RCC 7860 (cell line): ENCODE measurements around the gene CLDN3.
A peak's percentile ranks its signal among the peaks of the same experiment; 100 is the strongest.
"Not testable (repeated sequence)": the region's sequence is repeated elsewhere in the genome, so short reads cannot be mapped to it uniquely, and the experiment has no call there.

Experiments used
- DNase-seq: peaks from one replicate; pipeline ENCODE4 v3.0.0-alpha.2; 2015; ENCODE audit warnings: low spot score
- FAIRE-seq: peaks from 2 replicates; lab custom pipeline; 2012; peaks lifted over from hg19 to GRCh38; lab: Jason Lieb, UNC

Gene CLDN3, protein sequence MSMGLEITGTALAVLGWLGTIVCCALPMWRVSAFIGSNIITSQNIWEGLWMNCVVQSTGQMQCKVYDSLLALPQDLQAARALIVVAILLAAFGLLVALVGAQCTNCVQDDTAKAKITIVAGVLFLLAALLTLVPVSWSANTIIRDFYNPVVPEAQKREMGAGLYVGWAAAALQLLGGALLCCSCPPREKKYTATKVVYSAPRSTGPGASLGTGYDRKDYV

DNA sequence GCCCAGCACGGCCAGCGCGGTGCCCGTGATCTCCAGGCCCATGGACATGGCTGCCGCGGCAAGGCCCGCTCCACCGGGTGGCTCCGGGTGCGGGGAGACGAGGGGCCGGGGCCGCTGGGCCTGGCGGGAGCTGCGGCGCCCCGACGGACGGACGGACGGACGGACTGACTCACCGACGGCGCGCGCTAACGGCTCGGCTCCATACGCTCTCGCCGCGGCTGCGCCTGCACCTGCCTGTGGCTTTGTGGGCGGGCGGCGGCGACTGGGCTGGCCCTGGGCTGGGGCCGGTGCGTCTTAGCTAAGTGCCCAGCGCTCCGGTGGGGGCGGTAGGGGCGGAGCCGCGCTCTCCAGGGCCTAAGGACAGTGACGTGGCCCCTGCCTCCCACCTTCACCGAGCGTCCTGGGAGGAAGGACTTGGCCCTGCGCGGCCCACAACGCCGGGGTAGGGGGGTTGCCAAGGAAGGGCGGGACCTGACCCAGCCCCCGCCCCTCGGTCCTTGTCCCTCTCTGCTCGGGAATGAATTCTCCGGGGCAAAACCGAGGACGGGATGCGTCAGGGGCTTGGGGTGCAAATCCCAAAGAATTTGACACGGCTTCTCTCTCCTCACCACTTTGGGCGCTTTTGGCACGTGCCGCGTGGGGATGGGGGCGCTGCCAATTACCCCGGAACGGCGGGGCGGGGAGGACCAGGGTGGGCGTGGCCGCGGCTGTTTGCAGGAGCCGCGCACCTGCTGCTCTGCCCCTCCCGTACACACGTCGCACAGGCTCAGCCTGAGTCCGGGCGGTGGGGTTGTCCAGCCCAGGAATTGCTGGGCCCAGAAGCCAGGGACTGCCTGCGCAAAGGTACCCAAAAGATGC lies at the start of gene CLDN3:
Gene CLDN3, minus strand, starts transcription at position 269 of the 858 bp plus-strand sequence. Its CDS starts 221 bp downstream, at position 48.
- FAIRE-seq (no peak), DNase-seq (peak; percentile 37)

DNA sequence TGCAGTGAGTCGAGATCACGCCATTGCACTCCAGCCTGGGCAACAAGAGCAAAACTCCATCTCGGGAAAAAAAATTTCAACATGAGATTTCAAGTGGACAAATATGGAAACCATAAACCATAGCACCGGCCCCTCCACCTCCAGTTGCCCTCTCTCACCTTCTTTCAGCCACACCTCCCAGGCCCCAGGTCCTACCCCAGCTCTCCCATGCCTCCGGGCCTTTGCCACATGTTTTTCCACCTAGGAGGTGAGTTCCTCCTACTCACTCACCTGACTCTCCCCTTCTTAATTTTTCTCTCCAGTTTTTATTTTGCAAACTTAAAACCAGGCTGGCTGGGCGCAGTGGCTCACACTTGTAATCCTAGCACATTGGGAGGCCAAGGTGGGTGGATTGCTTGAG lies 47.1 kb upstream of the CLDN3 start:
- no peak for DNase-seq
- no peak for FAIRE-seq

DNA sequence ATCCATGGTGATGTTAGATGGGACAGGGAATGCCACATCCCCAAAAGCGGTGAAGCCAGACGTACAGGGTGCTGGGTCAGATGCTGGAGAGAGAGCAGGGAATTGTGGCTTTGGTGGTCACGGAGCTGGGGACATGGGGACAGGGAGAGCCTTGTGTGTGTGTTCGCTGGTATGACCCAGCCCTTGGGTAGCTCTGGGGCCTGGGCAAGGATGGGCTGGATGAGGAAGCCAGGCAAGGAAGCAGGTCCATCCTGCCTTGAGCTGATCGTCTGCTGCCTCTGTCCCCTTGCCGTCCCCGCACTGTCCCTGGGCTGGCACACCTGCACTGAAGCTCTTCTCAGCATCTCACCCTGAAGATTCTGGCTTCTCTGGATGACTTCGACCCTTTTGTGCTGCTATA lies 45.4 kb upstream of the CLDN3 start:
- no peak for FAIRE-seq
- DNase-seq, result no peak

DNA sequence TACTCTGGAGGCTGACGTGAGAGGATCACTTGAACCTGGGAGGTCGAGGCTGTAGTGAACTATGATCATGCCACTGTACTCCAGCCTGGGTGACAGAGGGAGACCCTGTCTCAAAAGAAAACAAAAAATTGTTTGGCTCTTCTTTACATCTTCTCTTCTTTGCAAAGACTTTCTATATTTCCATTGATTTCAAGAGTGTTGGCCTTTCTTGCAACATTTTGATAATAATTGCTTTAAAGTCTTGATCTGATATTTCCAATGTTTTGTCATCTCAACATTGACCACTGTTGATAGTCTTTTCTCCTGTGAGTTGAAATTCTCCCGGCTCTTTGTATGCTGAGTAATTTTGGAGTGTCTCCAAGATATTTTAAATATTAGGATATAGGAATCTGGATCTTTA lies 42.9 kb upstream of the CLDN3 start:
- no peak for FAIRE-seq

DNA sequence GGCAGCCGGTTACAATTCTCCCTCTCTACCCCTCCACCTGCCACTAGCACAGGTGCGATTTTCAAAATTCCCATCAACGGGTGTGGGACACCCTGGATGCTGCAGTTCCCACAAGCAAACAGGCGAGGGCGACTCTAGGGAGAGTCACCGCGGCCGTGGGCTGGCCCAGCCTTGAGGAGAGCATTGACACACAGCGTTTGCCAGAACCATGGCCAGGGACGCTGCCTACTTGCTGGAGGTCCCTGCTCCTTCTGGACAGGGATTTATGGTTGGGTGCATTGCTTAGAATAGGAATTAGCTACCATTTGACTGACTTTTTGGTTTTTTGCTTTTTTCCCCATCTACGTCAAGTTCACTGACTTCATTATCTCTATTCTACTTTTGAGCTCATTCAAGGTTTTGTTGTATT lies 41.7 kb upstream of the CLDN3 start:
- DNase-seq, result peak; percentile 61
- FAIRE-seq, result peak; percentile 10

More for the DNA sequence above, 42.9 kb upstream of the CLDN3 start:
- no peak for DNase-seq

DNA sequence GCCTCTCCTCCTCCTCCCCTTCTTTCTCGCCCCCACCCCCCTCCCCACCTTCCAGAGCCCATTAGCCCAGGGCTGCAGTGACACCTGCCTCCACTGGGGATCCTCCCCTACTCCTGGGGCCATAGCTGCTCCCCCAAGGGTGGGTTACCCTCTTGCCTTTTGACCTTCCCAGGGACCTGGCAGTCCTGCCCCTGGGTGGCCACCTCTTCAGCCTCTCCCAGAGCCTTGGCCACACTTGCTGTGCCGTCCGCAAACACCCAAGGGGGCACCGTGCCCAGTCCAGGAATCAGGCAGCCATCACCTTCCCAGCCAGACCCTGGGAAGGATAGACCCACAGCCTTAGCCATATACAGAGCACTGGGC lies 40.9 kb upstream of the CLDN3 start:
- FAIRE-seq, result no peak
- DNase-seq, result no peak

DNA sequence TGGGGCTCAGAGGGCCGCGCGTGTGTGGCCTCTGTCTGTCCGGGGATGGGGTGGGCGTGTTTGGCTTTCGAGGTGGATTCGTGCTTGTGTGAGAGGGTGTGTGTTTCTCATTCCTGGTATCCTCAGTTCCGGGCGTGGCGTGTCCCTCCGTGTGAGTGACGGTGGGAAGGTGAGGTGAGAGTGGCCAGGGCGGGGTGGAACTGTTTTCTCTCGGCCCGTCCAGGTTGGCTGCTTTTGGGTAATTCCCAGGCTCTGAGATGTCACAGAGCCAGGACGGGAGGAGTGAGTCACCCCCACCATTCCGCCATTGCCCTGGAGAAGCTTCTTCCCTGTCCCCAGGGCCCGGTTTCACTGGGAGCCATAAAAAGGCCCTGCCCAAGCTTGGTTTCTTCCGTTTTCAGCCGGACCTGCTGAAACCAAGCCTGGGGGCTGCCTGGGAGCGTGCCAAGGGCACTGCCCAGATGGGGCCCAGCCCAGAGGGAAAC lies 39.4 kb upstream of the CLDN3 start:
- FAIRE-seq, result no peak
- no peak for DNase-seq

DNA sequence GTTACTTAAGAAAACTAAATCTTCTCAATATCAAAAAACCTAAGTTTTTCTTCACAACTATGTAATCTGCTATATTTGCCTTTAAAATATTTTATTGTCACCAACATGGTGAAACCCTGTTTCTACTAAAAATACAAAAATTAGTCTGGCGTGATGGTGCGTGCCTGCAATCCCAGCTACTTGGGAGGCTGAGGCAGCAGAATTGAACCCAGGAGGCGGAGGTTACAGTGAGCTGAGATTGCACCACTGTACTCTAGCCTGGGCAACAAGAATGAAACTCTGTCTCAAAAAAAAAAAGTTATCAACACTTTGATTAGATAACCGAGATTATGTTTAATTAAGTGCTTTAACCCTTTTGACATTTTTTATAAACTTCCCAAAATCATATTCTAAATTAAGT lies 32.4 kb upstream of the CLDN3 start:
- no peak for DNase-seq
- no peak for FAIRE-seq

DNA sequence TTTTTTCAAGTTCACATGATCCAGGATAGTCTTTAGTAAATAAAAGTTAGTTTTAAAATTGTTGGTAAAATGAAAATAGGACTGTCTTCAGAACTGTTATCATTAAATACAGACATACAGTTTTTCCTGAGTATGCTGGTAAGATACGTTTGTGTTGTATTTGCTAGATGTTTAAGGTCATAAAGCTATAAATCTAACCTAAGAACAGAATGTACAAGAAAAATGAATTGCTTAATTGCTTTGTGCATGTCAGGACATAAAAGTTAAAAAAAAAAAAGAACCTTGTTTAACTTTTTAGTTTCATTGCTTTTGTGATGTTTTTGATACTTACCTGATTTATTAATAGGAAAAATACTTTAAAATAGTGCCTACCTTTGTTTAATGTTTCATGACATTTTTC lies 31.5 kb upstream of the CLDN3 start:
- no peak for FAIRE-seq
- DNase-seq, result no peak

DNA sequence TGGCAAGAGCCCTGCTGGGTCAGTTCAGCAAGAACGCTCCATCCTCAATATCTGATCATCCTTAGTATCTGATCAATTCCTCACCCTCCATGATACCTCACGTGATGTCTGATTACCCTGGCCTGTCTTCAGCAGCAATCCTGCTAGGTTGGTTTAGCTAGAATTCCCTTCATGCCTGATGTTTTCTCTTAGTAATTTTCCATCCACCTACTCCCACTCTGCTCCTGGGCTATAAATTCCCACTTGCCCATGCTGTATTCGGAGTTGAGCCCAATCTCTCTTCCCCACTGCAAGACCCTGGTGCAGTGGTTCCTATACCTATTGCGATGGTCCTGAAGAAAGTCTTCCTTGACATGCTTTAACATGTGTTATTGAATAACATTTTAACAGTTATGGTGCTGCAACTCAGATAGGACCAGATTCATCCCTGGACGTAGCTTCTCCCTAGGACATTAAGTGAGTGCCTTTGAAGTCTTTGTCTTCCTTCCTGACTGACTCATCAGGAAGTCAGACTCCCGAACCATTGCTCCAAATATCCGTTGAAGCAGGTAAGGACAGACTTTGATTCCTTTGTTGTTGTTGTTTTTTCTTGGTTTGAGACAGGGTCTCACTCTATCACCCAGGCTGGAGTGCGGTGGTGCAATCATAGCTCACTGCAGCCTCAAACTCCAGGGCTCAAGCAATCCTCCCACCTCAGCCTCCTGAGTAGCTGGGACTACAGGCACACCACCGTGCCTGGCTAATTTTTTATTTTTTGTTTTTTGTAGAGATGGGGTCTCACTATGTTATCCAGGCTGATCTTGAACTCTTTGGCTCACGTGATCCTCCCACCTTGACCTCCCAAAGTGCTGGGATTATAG lies 29.4 kb upstream of the CLDN3 start:
- FAIRE-seq (no peak), DNase-seq (no peak)

DNA sequence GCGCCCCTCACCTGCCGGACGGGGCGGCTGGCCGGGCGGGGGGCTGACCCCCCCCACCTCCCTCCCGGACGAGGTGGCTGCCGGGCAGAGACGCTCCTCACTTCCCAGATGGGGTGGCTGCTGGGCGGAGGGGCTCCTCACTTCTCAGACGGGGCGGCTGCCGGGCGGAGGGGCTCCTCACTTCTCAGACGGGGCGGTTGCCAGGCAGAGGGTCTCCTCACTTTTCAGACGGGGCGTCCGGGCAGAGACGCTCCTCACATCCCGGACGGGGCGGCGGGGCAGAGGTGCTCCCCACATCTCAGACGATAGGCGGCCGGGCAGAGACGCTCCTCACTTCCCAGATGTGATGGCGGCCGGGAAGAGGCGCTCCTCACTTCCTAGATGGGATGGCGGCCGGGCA lies 27.1 kb upstream of the CLDN3 start:
- not testable (repeated sequence) for FAIRE-seq, DNase-seq

DNA sequence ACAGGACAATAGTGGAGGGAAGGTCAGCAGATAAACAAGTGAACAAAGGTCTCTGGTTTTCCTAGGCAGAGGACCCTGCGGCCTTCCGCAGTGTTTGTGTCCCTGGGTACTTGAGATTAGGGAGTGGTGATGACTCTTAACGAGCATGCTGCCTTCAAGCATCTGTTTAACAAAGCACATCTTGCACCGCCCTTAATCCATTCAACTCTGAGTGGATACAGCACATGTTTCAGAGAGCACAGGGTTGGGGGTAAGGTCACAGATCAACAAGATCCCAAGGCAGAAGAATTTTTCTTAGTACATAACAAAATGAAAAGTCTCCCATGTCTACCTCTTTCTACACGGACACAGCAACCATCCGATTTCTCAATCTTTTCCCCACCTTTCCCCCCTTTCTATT lies 26.6 kb upstream of the CLDN3 start:
- not testable (repeated sequence) for DNase-seq

DNA sequence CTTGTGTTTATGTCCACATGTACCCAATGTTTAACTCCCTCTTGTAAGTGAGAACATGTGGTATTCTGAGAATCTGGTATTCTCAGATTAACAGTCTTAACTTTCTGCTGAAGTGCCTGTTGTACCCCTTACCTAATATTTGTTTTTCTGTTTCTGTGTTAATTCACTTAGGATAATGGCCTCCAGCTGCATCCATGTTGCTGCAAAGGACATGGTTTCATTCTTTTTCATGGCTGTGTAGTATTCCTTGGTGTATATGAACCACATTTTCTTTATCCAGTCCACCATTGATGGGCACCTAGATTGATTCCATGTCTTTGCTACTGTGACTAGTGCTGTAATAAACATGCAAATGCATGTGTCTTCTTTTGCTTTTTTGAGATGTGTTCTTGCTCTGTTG lies 25.1 kb upstream of the CLDN3 start:
- not testable (repeated sequence) for DNase-seq, FAIRE-seq

More for the DNA sequence above, 26.6 kb upstream of the CLDN3 start:
- FAIRE-seq, result not testable (repeated sequence)

DNA sequence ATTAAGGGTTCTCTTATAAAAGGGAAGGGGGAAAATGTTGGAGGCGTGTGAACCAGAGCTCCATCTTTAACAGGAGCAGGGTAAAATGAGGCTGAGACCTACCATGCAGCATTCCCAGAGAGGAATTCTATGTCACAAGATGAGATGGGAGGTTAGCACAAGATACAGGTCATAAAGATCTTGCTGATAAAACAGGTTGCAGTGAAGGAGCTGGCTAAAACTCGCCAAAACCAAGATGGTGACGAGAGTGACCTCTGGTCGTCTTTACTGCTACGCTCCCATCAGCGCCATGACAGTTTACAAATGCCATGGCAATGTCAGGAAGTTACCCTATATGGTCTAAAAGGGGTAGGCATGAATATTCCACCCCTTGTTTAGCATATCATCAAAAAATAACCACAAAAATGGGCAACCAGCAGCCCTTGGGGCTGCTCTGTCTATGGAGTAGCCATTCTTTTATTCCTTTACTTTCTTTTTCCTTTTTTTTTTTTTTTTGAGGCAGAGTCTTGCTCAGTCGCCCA lies 21.2 kb upstream of the CLDN3 start:
- not testable (repeated sequence) for DNase-seq, FAIRE-seq

DNA sequence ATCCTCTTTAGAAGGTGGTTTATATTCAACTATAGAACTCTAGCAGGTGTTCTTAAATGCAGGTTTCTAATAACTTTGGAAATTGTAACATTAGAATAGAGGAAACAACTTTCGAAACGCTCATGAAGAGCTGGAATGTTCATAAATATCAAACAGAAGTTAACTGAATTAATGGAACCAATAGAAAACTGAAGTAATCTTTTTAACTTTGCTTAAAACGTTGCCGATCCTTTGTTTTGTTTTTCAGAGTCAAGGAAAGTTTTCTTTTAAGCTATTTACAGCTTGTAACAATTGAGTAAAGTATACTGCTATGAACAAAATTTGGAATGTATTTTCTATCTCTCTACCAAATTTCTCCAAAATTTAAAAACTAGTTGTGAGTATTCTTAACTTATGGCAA lies 19.0 kb upstream of the CLDN3 start:
- DNase-seq (no peak), FAIRE-seq (no peak)

DNA sequence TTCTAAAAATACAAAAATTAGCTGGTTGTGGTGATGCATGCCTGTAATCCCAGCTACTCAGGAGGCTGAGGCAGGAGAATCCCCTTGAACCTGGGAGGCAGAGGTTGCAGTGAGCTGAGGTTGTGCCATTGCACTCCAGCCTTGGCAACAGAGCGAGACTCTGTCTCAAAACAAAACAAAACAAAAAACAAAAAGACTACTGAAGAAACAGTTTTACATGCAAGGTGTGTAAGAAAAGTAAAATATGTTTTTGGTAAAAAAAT lies 17.6 kb upstream of the CLDN3 start:
- DNase-seq, FAIRE-seq: not testable (repeated sequence)

DNA sequence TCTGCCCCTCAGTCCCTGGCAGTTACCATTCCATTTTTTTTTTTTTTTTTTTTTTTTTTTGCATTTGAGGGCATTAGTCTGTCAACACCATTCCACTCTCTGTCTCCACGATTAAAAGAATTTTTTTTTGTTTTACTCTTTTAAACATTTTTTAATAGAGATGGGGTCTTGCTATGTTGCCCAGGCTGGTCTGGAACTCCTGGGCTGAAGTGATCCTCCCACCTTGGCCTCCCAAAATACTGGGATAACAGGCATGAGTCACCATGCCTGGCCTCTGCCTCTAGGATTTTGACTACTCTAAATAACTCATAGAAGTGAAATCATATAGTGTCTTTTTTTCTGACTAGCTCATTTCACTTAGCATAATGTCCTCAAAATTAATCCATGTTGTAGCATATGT lies 16.5 kb upstream of the CLDN3 start:
- FAIRE-seq (no peak), DNase-seq (no peak)

DNA sequence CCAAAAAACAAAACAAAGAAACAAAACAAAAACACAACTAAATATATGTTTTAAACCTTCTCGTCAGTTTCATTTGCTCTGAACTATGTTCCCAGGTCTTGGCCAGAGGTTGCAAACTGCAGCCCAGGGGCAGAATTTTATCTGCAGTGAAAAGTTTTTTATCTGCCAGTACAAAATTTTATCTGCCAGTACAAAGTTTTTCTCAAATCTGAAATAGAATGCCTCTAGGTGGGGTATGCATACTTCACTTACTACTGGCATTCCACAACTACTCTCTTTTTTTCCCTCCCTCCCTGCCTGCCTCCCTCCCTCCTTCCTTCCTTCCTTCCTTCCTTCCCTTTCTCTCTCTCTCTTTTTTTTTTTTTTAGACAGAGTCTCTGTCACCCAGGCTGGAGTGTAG lies 9.4 kb upstream of the CLDN3 start:
- DNase-seq (no peak), FAIRE-seq (no peak)

DNA sequence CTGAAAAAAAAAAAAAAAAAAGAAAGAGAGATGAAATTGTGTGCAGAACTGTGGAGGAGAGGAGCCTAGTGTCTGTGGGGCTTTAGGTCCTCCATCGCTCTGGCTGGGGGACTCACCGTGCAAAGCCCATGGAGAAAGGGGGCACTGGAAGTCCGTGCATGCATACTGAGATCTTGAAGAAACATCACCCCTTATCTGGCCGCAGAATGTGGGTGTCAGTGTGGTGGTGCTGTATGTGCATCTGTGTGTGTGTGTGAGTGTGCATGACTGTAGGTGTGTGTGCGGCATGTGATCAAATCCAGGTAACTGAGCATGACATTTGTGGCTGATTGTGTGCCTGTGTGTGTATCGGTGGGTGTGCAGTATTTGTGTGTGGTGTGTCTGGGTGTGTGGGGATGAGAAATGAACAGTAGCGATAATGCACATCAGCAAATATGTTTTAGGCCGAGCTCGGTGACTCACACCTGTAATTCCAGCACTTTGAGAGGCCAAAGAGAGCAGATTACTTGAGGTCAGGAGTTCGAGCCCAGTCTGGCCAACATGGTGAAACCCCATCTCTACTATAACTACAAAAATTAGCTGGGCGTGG lies 8.8 kb upstream of the CLDN3 start:
- FAIRE-seq (no peak), DNase-seq (no peak)

DNA sequence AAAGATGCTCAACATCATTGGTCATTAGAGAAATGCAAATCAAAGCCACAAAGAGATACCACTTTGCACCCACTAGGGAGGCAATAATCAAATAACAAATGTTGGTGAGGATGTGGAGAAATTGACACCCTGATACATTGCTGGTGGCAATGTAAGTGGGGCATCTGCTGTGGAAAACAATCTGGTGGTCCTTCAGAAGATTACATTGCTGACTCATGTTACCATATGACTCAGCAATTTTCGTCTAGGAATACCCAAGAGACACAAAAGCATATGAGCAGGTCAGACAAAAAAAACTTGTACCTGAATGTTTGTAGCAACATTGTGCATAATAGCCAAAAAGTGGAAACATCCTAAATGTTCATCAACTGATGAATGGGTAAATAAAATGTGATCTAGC lies 4.9 kb upstream of the CLDN3 start:
- DNase-seq, result peak; percentile 32
- FAIRE-seq, result no peak
